GM18873 (cell line): ENCODE data around the gene CTNNA3.

Experiments
- ATAC-seq: cut with Tn5 transposase; IDR thresholded peaks from one replicate; pipeline ENCODE4 v1.9.1; 2021; ENCODE audit warnings: mild to moderate bottlenecking, moderate library complexity, moderate number of reproducible peaks; ENCODE audit not compliant: unreplicated experiment, low FRiP score

Gene CTNNA3

DNA sequence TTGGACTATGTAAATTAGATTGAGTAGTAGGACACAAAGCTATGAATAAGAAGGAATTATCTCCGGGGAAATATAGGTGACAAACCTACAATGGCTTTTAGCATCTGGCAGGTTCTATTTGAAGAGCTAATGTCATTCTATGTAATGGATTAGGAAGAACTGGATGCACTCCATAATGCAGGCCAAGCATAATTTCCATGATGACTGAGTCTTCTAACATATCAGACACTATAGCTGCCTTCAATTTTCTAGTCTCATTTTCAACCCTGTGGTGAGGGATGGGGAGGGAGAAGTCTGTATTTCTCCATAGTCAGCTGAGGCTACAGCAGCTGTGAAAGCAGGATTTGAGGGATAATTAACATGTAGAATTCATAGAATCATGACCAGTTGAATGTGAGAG is 1160.6 kb downstream of the CTNNA3 start:
- no peak for ATAC-seq

DNA sequence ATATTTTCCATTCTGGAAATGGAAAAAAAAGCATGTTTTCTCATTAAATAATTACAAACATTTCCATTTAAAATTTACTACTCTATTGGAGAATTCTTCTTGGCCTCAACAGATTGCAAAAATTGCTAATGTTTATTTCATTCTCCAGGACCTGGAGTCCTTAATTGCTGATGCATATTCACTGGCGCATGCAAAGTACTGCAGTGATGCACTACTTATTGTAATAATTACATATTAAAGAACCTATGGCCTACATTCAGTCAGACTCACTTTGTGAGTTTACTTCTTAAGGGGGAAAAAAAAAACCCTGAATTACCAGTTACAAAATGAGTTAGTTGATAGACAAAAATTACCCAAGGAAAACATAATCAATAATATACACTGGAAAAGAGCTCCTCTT is 1161.1 kb downstream of the CTNNA3 start:
- ATAC-seq, result no peak

DNA sequence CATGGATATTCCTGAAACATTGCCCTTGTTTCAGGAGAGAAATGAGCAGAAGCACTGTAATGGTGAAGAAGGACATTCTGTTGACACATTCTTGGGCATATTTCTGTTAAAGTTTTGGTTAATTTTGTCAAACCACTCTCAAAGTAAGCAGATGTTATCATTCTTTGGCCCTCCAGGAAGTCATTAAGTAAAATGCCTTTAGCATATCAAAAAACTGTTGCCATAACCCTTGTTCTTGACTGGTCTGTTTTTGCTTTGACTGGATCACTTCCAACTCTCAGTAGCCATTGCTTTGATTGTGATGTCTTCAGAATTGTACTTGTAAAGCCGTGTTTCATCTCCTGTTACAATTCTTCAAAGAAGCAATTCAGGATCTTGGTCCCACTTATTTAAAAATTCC is 1174.5 kb downstream of the CTNNA3 start:
- ATAC-seq, result no peak

DNA sequence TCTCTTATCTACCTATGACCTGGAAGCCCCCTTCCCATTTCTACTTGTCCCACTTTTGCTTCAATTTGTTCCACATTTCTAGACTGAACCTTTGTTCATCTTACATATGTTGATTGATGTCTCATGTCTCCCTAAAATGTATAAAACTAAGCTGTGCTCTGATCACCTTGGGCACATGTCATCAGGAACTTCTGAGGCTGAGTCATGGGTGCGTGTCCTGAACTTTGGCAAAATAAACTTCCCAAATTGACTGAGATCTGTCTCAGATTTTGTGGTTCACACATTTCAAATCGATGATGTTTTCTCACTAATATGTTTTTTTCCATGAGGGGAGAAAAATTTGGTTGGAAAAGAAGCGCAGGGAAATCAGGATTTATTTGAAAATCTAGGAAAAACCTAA is 1176.4 kb downstream of the CTNNA3 start:
- no peak for ATAC-seq

- ATAC-seq, result no peak
Observed at GRCh38 chr10:66514666-66515065, 1181.3 kb downstream of the CTNNA3 start.

DNA sequence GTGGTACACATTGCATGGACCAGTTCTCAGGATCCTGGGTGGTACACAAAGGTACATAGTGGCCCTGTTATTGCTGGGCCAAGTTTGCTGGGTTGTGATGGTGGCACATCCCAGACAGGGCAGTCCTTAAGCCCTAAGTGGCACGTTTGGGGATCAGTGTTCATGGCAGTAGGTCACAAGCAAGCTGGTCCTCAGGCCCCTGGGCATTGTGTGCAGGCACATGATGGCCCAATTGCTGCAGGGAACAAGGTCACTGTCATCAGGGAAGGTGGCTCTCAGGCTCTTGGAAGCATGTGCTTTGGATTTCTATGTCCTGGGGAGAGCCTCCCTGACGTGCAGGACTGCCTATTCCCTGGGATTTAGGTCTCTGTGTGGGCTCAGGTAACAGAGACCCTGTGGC is 1182.5 kb downstream of the CTNNA3 start:
- no peak for ATAC-seq

DNA sequence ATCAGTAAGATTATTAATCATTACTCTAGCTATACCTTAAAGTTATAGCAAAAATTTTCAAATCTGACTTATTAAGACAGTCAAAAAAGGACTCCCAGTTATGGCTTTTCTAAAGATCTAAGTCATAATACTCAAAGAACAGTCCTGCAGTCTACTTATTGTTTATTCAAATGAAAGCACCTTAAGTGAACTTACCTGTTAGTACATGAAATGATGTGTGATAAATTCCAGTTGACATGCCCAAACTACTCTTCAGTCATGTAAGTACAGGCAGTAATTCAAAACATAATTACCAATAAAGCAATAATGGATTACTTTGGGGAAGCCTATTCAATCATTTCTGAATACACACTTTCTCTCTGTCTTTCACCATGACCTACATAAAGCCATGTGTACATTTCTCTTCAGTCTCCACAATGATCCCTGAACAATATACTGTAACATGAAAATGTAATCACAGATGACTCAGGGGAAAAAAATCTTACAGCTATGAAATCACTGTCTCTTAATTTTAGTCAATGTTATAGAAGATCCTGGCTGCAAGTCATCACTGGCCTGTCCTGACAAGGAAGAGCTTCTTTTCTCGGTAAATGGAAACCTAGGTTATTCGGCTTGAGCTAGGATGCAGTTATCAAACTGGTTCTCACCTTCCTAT is 1190.9 kb downstream of the CTNNA3 start:
- no peak for ATAC-seq

GRCh38 chr10:66501356-66501755 is 1194.6 kb downstream of the CTNNA3 start:
- no peak for ATAC-seq

DNA sequence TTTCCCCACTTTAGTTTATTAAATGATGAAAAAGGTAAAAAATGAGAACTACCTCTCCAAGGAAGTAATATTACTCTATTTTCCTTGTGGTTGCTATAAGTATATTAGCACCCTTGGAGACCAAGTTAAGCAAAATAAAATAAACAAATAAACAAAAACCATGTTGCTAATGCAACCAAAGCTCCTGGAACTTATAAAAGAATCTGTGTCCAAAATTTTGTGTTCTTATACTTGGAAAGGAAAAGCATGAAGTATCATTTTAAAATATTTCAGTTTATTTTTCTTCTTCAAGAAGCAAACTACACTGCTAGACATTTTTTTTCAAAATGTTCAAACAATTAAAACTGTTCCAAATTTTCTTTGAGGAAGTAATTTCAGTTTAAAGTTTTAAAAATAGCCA is 1212.0 kb downstream of the CTNNA3 start:
- no peak for ATAC-seq

- no peak for ATAC-seq
Observed at GRCh38 chr10:66472156-66472555, 1223.8 kb downstream of the CTNNA3 start.

GRCh38 chr10:66467042-66467441 is 1229.0 kb downstream of the CTNNA3 start:
- ATAC-seq, result no peak

DNA sequence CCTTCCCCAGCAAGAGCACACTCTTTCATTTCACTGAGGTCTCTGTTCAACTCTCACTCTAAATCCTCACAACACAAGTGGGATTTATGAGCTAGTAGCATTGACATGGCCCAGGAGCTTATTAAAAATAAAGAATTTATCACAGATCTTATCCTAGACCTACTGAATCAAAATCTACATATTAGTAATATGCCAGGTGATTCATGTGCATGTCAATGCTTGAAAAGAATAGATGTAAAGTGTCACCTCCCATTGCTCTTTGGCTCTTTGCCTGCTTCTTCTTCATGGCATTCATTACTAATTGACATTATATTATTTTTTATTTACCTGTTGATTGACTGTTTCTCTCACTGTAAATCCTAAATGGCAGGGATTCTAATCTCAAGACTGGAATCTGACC is 1229.4 kb downstream of the CTNNA3 start:
- no peak for ATAC-seq

- no peak for ATAC-seq
Observed at GRCh38 chr10:66463611-66464010, 1232.4 kb downstream of the CTNNA3 start.

DNA sequence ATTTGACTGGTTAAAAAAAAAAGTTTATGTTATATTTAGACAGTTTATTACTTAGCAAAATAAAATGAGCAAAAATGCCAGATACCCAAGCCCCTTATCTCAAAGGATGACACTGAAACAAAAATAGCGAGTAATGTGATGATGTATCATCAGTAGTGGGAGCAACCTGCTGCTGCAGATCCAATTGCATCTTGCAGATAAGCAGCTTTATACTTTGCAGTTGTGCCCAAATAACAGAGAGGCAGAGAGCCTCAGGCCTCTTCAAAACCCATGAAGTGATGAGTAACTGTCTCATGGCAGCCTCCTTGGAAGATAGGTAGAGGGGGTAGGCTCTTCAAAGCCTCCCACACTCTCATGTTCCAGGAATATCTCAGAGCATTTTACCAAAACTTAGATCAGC is 1238.4 kb downstream of the CTNNA3 start:
- ATAC-seq, result no peak

GRCh38 chr10:66455304-66455703 is 1240.7 kb downstream of the CTNNA3 start:
- ATAC-seq, result no peak

DNA sequence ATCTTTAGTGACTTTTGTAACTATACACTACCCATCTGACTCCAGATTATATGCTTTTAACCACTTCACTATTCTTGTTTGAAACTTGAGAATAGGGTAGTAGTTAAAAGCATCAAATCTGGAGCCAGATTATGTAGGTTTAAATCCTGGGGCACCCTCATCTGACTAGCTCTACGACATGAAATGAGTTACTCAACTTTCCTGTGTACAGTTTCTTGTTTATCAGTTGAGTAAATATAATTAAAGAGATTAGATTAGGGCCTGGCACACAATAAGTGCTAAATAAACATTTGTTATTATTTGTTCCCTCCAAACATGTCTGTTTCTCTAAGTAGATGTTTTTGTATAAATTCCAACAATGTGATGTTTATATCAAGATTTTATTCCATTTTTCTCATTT is 1255.4 kb downstream of the CTNNA3 start:
- ATAC-seq, result no peak

GRCh38 chr10:66414943-66415342 is 1281.1 kb downstream of the CTNNA3 start:
- no peak for ATAC-seq

GRCh38 chr10:66405566-66405965 is 1290.4 kb downstream of the CTNNA3 start:
- no peak for ATAC-seq

- ATAC-seq, result no peak
Observed at GRCh38 chr10:66398669-66399068, 1297.3 kb downstream of the CTNNA3 start.

DNA sequence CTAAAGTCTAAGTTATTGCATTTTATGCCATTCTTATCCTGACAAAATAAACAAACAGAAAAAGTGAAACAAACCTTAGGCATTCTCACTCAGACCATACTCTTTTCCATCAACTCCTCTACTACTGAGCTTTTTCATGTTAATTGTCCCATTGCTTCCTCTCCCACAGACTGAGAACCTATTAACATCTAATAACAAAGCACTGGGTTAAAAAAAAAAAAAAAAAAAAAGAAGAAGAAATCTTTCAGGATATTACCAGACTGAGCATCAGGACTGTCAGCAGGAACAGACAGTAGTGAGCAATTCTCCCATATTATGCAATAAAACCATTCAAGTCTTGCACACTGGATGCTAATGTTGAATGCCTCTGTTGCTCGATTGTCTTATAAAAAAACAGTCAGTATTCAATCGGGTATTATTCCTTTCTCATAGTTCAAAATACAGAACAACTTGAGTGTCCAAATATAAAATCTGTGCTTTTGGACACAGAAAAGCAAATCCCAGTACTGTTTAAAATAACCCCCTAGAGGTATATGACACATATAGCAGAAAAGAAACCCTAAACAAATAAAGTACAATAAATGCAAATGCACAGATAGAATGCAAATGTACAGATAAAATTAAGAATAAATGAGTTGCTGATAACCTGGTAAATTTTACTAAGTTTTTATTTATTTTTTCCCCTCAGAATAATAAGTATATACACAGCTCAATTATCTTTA is 1301.5 kb downstream of the CTNNA3 start:
- ATAC-seq, result no peak

DNA sequence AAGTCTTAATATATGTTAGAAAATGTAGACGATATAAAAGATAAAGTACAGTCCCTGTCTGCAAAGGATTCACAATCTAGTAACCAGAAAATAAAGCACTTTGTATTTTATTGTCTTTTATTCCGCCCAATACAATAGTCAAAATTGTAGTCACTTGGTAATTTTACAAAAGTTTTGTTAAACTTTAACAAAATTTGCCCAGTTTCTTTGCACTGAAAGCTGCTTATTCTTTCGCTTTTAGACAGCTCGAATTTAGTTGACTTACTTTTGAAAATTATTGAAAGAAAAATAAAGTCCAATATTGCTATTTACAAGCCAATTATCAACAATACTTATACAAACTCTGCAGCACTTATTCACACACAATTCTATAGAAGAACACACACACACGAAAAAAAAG is 1305.1 kb downstream of the CTNNA3 start:
- ATAC-seq, result no peak

DNA sequence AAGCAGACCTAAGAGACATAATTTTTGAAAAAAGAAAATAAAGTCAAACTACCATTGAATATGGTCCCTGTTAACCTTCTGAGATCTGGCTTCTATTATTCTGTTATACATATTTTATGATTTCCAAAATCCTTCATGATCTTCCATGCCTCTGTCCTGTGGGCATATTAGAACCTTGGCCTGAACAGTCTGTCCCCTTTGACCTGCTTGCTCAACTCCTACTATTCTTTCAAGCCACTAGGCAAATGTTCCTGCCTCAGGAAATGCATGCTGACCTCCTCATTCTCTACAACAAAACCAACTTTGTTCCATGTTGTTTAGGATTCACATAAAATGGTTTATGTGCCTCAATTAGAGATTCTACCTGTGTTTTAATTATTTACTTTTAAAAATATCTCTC is 1315.0 kb downstream of the CTNNA3 start:
- ATAC-seq, result no peak
